MM.1S (cell line): ENCODE data around the gene SLC16A12.

Experiments used
- CTCF ChIP-seq: fragments of 300-600 bp; sonication (generic); IDR thresholded peaks from 2 replicates; pipeline ENCODE4 v1.5.1; 2016; ENCODE audit warnings: antibody characterized with exemption, low read length, mixed read lengths
- EZH2phosphoT487 ChIP-seq: fragments of 300-600 bp; sonication (generic); IDR thresholded peaks from 2 replicates; pipeline ENCODE4 v1.6.1; 2018; ENCODE audit warnings: antibody characterized with exemption, low read length

GRCh38 chr10:89458291-89458690 is 77.1 kb downstream of the SLC16A12 start:
- TF ChIP-seq CTCF (no peak), EZH2phosphoT487 (no peak)
